ENCODE results near the gene SARS2.
"Not testable (repeated sequence)": the region's sequence is repeated elsewhere in the genome, so short reads cannot be mapped to it uniquely, and the experiment has no call there.

The SARS2 gene

GRCh38 chr19:38929929-38930775, at the start of gene SARS2:
TSS of gene SARS2 (minus strand) at chr19:38930763. CDS start at chr19:38930736, 27 bp downstream.
- peak within 1 kb of the TSS; percentile 53 for H3K9ac ChIP-seq (ENCODE audit: low read length)
- H3K27ac ChIP-seq (ENCODE audit: low read depth, low read length): peak within 1 kb of the TSS; percentile 94
- no peaks in the 10 kb centered on the region for H3K27me3 ChIP-seq (ENCODE audit: control insufficient read depth, insufficient read depth, low read length)
- H3K36me3 ChIP-seq (ENCODE audit: control insufficient read depth, insufficient read depth, low read length): peaks cover 11% of the 10 kb centered on the region
- peak within 1 kb of the TSS; percentile 79 for H3K4me3 ChIP-seq (ENCODE audit: low read length)
- H3K4me1 ChIP-seq (ENCODE audit: control insufficient read depth, insufficient read depth, low read length): peaks cover 7% of the 10 kb centered on the region

- no peak overlapping the region for H3K4me3 ChIP-seq (ENCODE audit: low read length)
- H3K27me3 ChIP-seq (ENCODE audit: control insufficient read depth, insufficient read depth, low read length): peaks cover 3% of the 10 kb centered on the region
- H3K4me1 ChIP-seq (ENCODE audit: control insufficient read depth, insufficient read depth, low read length): peaks cover 8% of the 10 kb centered on the region
- no peak overlapping the region for H3K9ac ChIP-seq (ENCODE audit: low read length)
- no peak overlapping the region for H3K27ac ChIP-seq (ENCODE audit: low read depth, low read length)
- H3K36me3 ChIP-seq (ENCODE audit: control insufficient read depth, insufficient read depth, low read length): no peaks in the 10 kb centered on the region
Measured at GRCh38 chr19:38979812-38980211, 49.2 kb upstream of the SARS2 start.

- Histone ChIP-seq H3K36me3 (ENCODE audit: control insufficient read depth, insufficient read depth, low read length) (no peaks in the 10 kb centered on the region), H3K9ac (ENCODE audit: low read length) (no peak overlapping the region), H3K27ac (ENCODE audit: low read depth, low read length) (no peak overlapping the region), H3K4me3 (ENCODE audit: low read length) (no peak overlapping the region), H3K4me1 (ENCODE audit: control insufficient read depth, insufficient read depth, low read length) (peaks cover 9% of the 10 kb centered on the region), H3K27me3 (ENCODE audit: control insufficient read depth, insufficient read depth, low read length) (peaks cover 3% of the 10 kb centered on the region)
Measured at GRCh38 chr19:38978326-38978689, 47.7 kb upstream of the SARS2 start.

GRCh38 chr19:38977445-38978325, 47.1 kb upstream of the SARS2 start:
- no peak overlapping the region for H3K9ac ChIP-seq (ENCODE audit: low read length)
- no peak overlapping the region for H3K4me3 ChIP-seq (ENCODE audit: low read length)
- H3K36me3 ChIP-seq (ENCODE audit: control insufficient read depth, insufficient read depth, low read length): no peaks in the 10 kb centered on the region
- peaks cover 9% of the 10 kb centered on the region for H3K4me1 ChIP-seq (ENCODE audit: control insufficient read depth, insufficient read depth, low read length)
- H3K27ac ChIP-seq (ENCODE audit: low read depth, low read length): no peak overlapping the region
- peaks cover 3% of the 10 kb centered on the region for H3K27me3 ChIP-seq (ENCODE audit: control insufficient read depth, insufficient read depth, low read length)

GRCh38 chr19:38975861-38976271, 45.3 kb upstream of the SARS2 start:
- peak overlapping the region; percentile 44 for H3K4me3 ChIP-seq (ENCODE audit: low read length)
- H3K27ac ChIP-seq (ENCODE audit: low read depth, low read length): peak overlapping the region; percentile 89
- no peak overlapping the region for H3K9ac ChIP-seq (ENCODE audit: low read length)
- H3K36me3 ChIP-seq (ENCODE audit: control insufficient read depth, insufficient read depth, low read length): no peaks in the 10 kb centered on the region
- peaks cover 3% of the 10 kb centered on the region for H3K27me3 ChIP-seq (ENCODE audit: control insufficient read depth, insufficient read depth, low read length)
- peaks cover 9% of the 10 kb centered on the region for H3K4me1 ChIP-seq (ENCODE audit: control insufficient read depth, insufficient read depth, low read length)

GRCh38 chr19:38975214-38975860, 44.8 kb upstream of the SARS2 start, which contains the start of gene FBXO17:
TSS of gene FBXO17 (minus strand) at chr19:38975742. CDS start at chr19:38950319, 25,423 bp downstream.
- Histone ChIP-seq H3K27ac (ENCODE audit: low read depth, low read length) (peak within 1 kb of the TSS; percentile 89), H3K36me3 (ENCODE audit: control insufficient read depth, insufficient read depth, low read length) (no peaks in the 10 kb centered on the region), H3K4me1 (ENCODE audit: control insufficient read depth, insufficient read depth, low read length) (peaks cover 9% of the 10 kb centered on the region), H3K9ac (ENCODE audit: low read length) (peak within 1 kb of the TSS; percentile 73), H3K4me3 (ENCODE audit: low read length) (peak within 1 kb of the TSS; percentile 67), H3K27me3 (ENCODE audit: control insufficient read depth, insufficient read depth, low read length) (peaks cover 3% of the 10 kb centered on the region)

- Histone ChIP-seq H3K4me3 (ENCODE audit: low read length) (peak overlapping the region; percentile 67), H3K27ac (ENCODE audit: low read depth, low read length) (peak overlapping the region; percentile 89), H3K9ac (ENCODE audit: low read length) (no peak overlapping the region), H3K36me3 (ENCODE audit: control insufficient read depth, insufficient read depth, low read length) (no peaks in the 10 kb centered on the region), H3K27me3 (ENCODE audit: control insufficient read depth, insufficient read depth, low read length) (peaks cover 3% of the 10 kb centered on the region), H3K4me1 (ENCODE audit: control insufficient read depth, insufficient read depth, low read length) (peaks cover 9% of the 10 kb centered on the region)
Measured at GRCh38 chr19:38974624-38975213, 44.2 kb upstream of the SARS2 start.

GRCh38 chr19:38971672-38972071, 41.1 kb upstream of the SARS2 start:
- Histone ChIP-seq H3K27ac (ENCODE audit: low read depth, low read length) (no peak overlapping the region), H3K9ac (ENCODE audit: low read length) (no peak overlapping the region), H3K36me3 (ENCODE audit: control insufficient read depth, insufficient read depth, low read length) (no peaks in the 10 kb centered on the region), H3K4me1 (ENCODE audit: control insufficient read depth, insufficient read depth, low read length) (peaks cover 9% of the 10 kb centered on the region), H3K27me3 (ENCODE audit: control insufficient read depth, insufficient read depth, low read length) (peaks cover 3% of the 10 kb centered on the region), H3K4me3 (ENCODE audit: low read length) (no peak overlapping the region)

GRCh38 chr19:38970664-38971532, 40.3 kb upstream of the SARS2 start:
- no peak overlapping the region for H3K27ac ChIP-seq (ENCODE audit: low read depth, low read length)
- H3K9ac ChIP-seq (ENCODE audit: low read length): no peak overlapping the region
- H3K36me3 ChIP-seq (ENCODE audit: control insufficient read depth, insufficient read depth, low read length): no peaks in the 10 kb centered on the region
- H3K4me3 ChIP-seq (ENCODE audit: low read length): no peak overlapping the region
- peaks cover 3% of the 10 kb centered on the region for H3K4me1 ChIP-seq (ENCODE audit: control insufficient read depth, insufficient read depth, low read length)
- no peaks in the 10 kb centered on the region for H3K27me3 ChIP-seq (ENCODE audit: control insufficient read depth, insufficient read depth, low read length)

- H3K27ac ChIP-seq (ENCODE audit: low read depth, low read length); H3K4me1 ChIP-seq (ENCODE audit: control insufficient read depth, insufficient read depth, low read length); H3K4me3 ChIP-seq (ENCODE audit: low read length); H3K36me3 ChIP-seq (ENCODE audit: control insufficient read depth, insufficient read depth, low read length); H3K27me3 ChIP-seq (ENCODE audit: control insufficient read depth, insufficient read depth, low read length); H3K9ac ChIP-seq (ENCODE audit: low read length): not testable (repeated sequence)
Measured at GRCh38 chr19:38966149-38966548, 35.6 kb upstream of the SARS2 start.

- Histone ChIP-seq H3K4me1 (ENCODE audit: control insufficient read depth, insufficient read depth, low read length) (peaks cover 3% of the 10 kb centered on the region), H3K27ac (ENCODE audit: low read depth, low read length) (no peak overlapping the region), H3K27me3 (ENCODE audit: control insufficient read depth, insufficient read depth, low read length) (no peaks in the 10 kb centered on the region), H3K4me3 (ENCODE audit: low read length) (no peak overlapping the region), H3K9ac (ENCODE audit: low read length) (no peak overlapping the region), H3K36me3 (ENCODE audit: control insufficient read depth, insufficient read depth, low read length) (no peaks in the 10 kb centered on the region)
Measured at GRCh38 chr19:38964738-38965137, 34.2 kb upstream of the SARS2 start.

All from rectal smooth muscle tissue (tissue), 1 donor.